Astrocyte (in vitro differentiated cells and primary cell): ENCODE measurements around the gene ZNF408. TPM values are rescaled to one million over a fixed set of nuclear protein-coding genes. Genes with fewer than 3 reads are reported as not detected.

Experiments
- DNase-seq: peaks from one replicate; pipeline ENCODE4 v3.0.0-alpha.2; 2010; ENCODE audit warnings: low read depth
- FAIRE-seq: peaks from 2 replicates; lab custom pipeline; 2011; peaks lifted over from hg19 to GRCh38; lab: Jason Lieb, UNC
- H2AFZ ChIP-seq: 2 replicates; pipeline ENCODE4 v1.6.0; 2012; ENCODE audit warnings: low read depth, low read length, inconsistent platforms
- H3K27ac ChIP-seq: 2 replicates; pipeline ENCODE4 v1.5.1; 2011; ENCODE audit warnings: low read depth, low read length, inconsistent platforms
- H3K27me3 ChIP-seq: 2 replicates; pipeline ENCODE4 v1.6.0; 2011; ENCODE audit warnings: low read length, inconsistent platforms; ENCODE audit not compliant: insufficient read depth
- H3K36me3 ChIP-seq: 2 replicates; pipeline ENCODE4 v1.5.1; 2011; ENCODE audit warnings: low read length, inconsistent platforms; ENCODE audit not compliant: insufficient read depth
- H3K4me1 ChIP-seq: 2 replicates; pipeline ENCODE4 v1.5.1; 2011; ENCODE audit warnings: low read length, inconsistent platforms; ENCODE audit not compliant: insufficient read depth
- H3K4me2 ChIP-seq: 2 replicates; pipeline ENCODE4 v1.6.0; 2012; ENCODE audit warnings: low read length, inconsistent platforms
- H3K4me3 ChIP-seq: 2 replicates; pipeline ENCODE4 v1.5.1; 2011; ENCODE audit warnings: low read depth, mild to moderate bottlenecking, low read length, inconsistent platforms; ENCODE audit not compliant: insufficient read depth
- H3K79me2 ChIP-seq: 2 replicates; pipeline ENCODE4 v1.6.0; 2012; ENCODE audit warnings: mild to moderate bottlenecking, low read length, inconsistent platforms; ENCODE audit not compliant: insufficient read depth
- H3K9ac ChIP-seq: 2 replicates; pipeline ENCODE4 v1.6.0; 2012; ENCODE audit warnings: mild to moderate bottlenecking, low read length, inconsistent platforms
- H3K9me3 ChIP-seq: 2 replicates; pipeline ENCODE4 v1.5.1; 2012; ENCODE audit warnings: low read depth, mild to moderate bottlenecking, low read length, inconsistent platforms; ENCODE audit not compliant: insufficient read depth
- H4K20me1 ChIP-seq: 2 replicates; pipeline ENCODE4 v1.6.0; 2012; ENCODE audit warnings: low read length, inconsistent platforms; ENCODE audit not compliant: insufficient read depth
- H3K27ac Mint-ChIP-seq: one replicate; pipeline ENCODE4 v1.8.0; 2021; ENCODE audit warnings: mild to moderate bottlenecking, mixed read lengths; ENCODE audit not compliant: unreplicated experiment
- H3K27me3 Mint-ChIP-seq: one replicate; pipeline ENCODE4 v1.8.0; 2021; ENCODE audit warnings: low read depth, mixed read lengths; ENCODE audit not compliant: unreplicated experiment
- H3K36me3 Mint-ChIP-seq: one replicate; pipeline ENCODE4 v1.8.0; 2021; ENCODE audit warnings: low read depth, mixed read lengths; ENCODE audit not compliant: unreplicated experiment
- H3K4me1 Mint-ChIP-seq: one replicate; pipeline ENCODE4 v1.8.0; 2021; ENCODE audit warnings: low read depth, mixed read lengths; ENCODE audit not compliant: unreplicated experiment
- H3K4me3 Mint-ChIP-seq: one replicate; pipeline ENCODE4 v1.8.0; 2021; ENCODE audit warnings: mild to moderate bottlenecking, moderate library complexity, mixed read lengths; ENCODE audit not compliant: unreplicated experiment
- H3K9me3 Mint-ChIP-seq: one replicate; pipeline ENCODE4 v1.8.0; 2021; ENCODE audit warnings: mild to moderate bottlenecking, mixed read lengths; ENCODE audit not compliant: unreplicated experiment
- EZH2 ChIP-seq: IDR thresholded peaks from 2 replicates; pipeline ENCODE4 v1.6.1; 2012; ENCODE audit warnings: mild to moderate bottlenecking, low read length, inconsistent platforms; ENCODE audit not compliant: insufficient read depth
- total RNA-seq: library from RNA; stranded (reverse); gene quantifications from 2 replicates; pipeline ENCODE4 v1.2.1, GENCODE V29; 2021
- TF ChIP-seq, protein P1 (sequence below): IDR thresholded peaks from 2 replicates; pipeline ENCODE4 v1.5.1; 2011; ENCODE audit warnings: low read depth, mild to moderate bottlenecking, inconsistent platforms, low read length, moderate library complexity; ENCODE audit not compliant: insufficient read depth

ZNF408 gene
- total RNA-seq, 1 donor from 2014 or later = 18.3 TPM

- Histone ChIP-seq H4K20me1 (no peaks in the 10 kb centered on the region), H3K4me2 (no peak overlapping the region), H3K79me2 (no peaks in the 10 kb centered on the region), H3K27me3 (no peaks in the 10 kb centered on the region), H2AFZ (no peak overlapping the region), H3K9ac (no peak overlapping the region), H3K36me3 (no peaks in the 10 kb centered on the region), H3K4me1 (no peaks in the 10 kb centered on the region), H3K27ac (no peak overlapping the region), H3K9me3 (no peaks in the 10 kb centered on the region), H3K4me3 (no peak overlapping the region)
- FAIRE-seq (no peak), DNase-seq (no peak)
- Mint-ChIP-seq H3K36me3 (peaks cover 8% of the 10 kb centered on the region), H3K27ac (no peak overlapping the region), H3K9me3 (no peaks in the 10 kb centered on the region), H3K4me3 (no peak overlapping the region), H3K27me3 (no peaks in the 10 kb centered on the region), H3K4me1 (no peaks in the 10 kb centered on the region)
- no peak for TF ChIP-seq EZH2
- TF ChIP-seq, protein P1, sequence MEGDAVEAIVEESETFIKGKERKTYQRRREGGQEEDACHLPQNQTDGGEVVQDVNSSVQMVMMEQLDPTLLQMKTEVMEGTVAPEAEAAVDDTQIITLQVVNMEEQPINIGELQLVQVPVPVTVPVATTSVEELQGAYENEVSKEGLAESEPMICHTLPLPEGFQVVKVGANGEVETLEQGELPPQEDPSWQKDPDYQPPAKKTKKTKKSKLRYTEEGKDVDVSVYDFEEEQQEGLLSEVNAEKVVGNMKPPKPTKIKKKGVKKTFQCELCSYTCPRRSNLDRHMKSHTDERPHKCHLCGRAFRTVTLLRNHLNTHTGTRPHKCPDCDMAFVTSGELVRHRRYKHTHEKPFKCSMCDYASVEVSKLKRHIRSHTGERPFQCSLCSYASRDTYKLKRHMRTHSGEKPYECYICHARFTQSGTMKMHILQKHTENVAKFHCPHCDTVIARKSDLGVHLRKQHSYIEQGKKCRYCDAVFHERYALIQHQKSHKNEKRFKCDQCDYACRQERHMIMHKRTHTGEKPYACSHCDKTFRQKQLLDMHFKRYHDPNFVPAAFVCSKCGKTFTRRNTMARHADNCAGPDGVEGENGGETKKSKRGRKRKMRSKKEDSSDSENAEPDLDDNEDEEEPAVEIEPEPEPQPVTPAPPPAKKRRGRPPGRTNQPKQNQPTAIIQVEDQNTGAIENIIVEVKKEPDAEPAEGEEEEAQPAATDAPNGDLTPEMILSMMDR = no peak
Measured at GRCh38 chr11:46736146-46736545, 35.3 kb downstream of the ZNF408 start.

- Mint-ChIP-seq H3K9me3 (no peaks in the 10 kb centered on the region), H3K27ac (no peak overlapping the region), H3K4me3 (no peak overlapping the region), H3K36me3 (peaks cover 10% of the 10 kb centered on the region), H3K4me1 (no peaks in the 10 kb centered on the region), H3K27me3 (no peaks in the 10 kb centered on the region)
- no peak overlapping the region for H3K4me3 ChIP-seq
- no peak overlapping the region for H3K4me2 ChIP-seq
- H3K9ac ChIP-seq = no peak overlapping the region
- H3K4me1 ChIP-seq = no peaks in the 10 kb centered on the region
- FAIRE-seq = no peak
- no peaks in the 10 kb centered on the region for H3K36me3 ChIP-seq
- H2AFZ ChIP-seq = no peak overlapping the region
- DNase-seq = no peak
- H3K79me2 ChIP-seq = no peaks in the 10 kb centered on the region
- TF ChIP-seq, protein P1 = no peak
- TF ChIP-seq EZH2 = no peak
- H3K9me3 ChIP-seq = no peaks in the 10 kb centered on the region
- H4K20me1 ChIP-seq = no peaks in the 10 kb centered on the region
- no peak overlapping the region for H3K27ac ChIP-seq
- no peaks in the 10 kb centered on the region for H3K27me3 ChIP-seq
Measured at GRCh38 chr11:46736615-46737014, 35.8 kb downstream of the ZNF408 start.

DNA sequence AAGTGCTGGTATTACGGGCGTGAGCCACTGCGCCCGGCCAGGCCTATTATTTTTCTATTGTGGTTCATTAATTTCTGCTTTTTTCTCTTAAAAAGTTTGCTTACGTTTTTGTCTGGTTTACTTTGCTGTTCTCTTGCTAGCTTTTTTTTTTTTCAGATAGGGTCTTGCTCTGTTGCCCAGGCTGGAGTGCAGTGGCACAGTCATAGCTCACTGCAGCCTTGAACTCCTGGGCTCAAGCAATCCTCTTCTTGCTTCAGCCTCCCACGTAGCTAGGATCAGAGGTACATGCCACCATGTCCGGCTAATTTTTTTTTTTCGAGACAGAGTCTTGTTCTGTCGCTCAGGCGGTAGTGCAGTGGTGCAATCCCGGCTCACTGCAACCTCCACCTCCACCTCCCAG, 36.9 kb downstream of the ZNF408 start:
- Histone ChIP-seq H3K4me1 (no peaks in the 10 kb centered on the region), H3K9ac (no peak overlapping the region), H3K36me3 (peaks cover 6% of the 10 kb centered on the region), H4K20me1 (no peaks in the 10 kb centered on the region), H3K27ac (no peak overlapping the region), H3K4me2 (no peak overlapping the region), H2AFZ (no peak overlapping the region), H3K4me3 (no peak overlapping the region), H3K27me3 (no peaks in the 10 kb centered on the region), H3K9me3 (no peaks in the 10 kb centered on the region), H3K79me2 (no peaks in the 10 kb centered on the region)
- DNase-seq (no peak), FAIRE-seq (no peak)
- Mint-ChIP-seq H3K4me3 (no peak overlapping the region), H3K36me3 (peaks cover 19% of the 10 kb centered on the region), H3K4me1 (no peaks in the 10 kb centered on the region), H3K9me3 (no peaks in the 10 kb centered on the region), H3K27me3 (no peaks in the 10 kb centered on the region), H3K27ac (no peak overlapping the region)
- TF ChIP-seq, protein P1 = no peak
- TF ChIP-seq EZH2 = no peak
